Vagina (tissue), 2 donors: ENCODE data around the gene DNAH2. TPM values are rescaled to one million over a fixed set of nuclear protein-coding genes. Genes with fewer than 3 reads are reported as not detected.

ENCODE experiments used
- DNase-seq, 2 donors: peaks; one replicate each; pipeline ENCODE4 v3.0.0-alpha.2; 2017; ENCODE audit errors: extremely low spot score in 2 of 2
- H3K27ac ChIP-seq: fragments of 200-600 bp; sonication (generic); one replicate; pipeline ENCODE4 v1.5.1; 2019
- H3K27me3 ChIP-seq: fragments of 200-600 bp; sonication (generic); one replicate; pipeline ENCODE4 v1.5.1; 2019
- H3K36me3 ChIP-seq, 2 donors: fragments of 200-600 bp; sonication (generic); one replicate each; pipeline ENCODE4 v1.5.1; 2017 to 2019
- H3K4me1 ChIP-seq: fragments of 200-600 bp; sonication (generic); one replicate; pipeline ENCODE4 v1.5.1; 2019
- H3K4me3 ChIP-seq, 2 donors: fragments of 200-600 bp; sonication (generic); 1 replicate in 1 of 2; 2 replicates in 1 of 2; pipeline ENCODE4 v1.5.1; 2016 to 2019
- H3K9me3 ChIP-seq: fragments of 200-600 bp; sonication (generic); one replicate; pipeline ENCODE4 v1.5.1; 2019
- CTCF ChIP-seq, 3 experiments: fragments of 450-650 bp in 2 of 3; fragments of 200-600 bp in 1 of 3; sonication (generic) in 1 of 3; IDR thresholded peaks; one replicate each; pipeline ENCODE4 v1.5.1; 2017 to 2019; ENCODE audit warnings: antibody characterized with exemption in 3 of 3, mild to moderate bottlenecking in 2 of 3, moderate library complexity in 2 of 3
- POLR2A ChIP-seq, 2 donors: fragments of 450-650 bp; IDR thresholded peaks; one replicate each; pipeline ENCODE4 v1.6.1; 2017; ENCODE audit warnings: antibody characterized with exemption in 2 of 2, mild to moderate bottlenecking in 2 of 2, moderate library complexity in 2 of 2
- POLR2AphosphoS5 ChIP-seq, 2 donors: sonication (generic); formaldehyde crosslinking; IDR thresholded peaks; one replicate each; pipeline ENCODE4 v1.9.0; 2017; ENCODE audit warnings: antibody characterized with exemption in 2 of 2, mild to moderate bottlenecking in 2 of 2, low read depth in 1 of 2; ENCODE audit not compliant: insufficient read depth in 1 of 2
- intact Hi-C: fragments of 100-400 bp; cut with DNase I; formaldehyde crosslinking; loops from one replicate; pipeline ENCODE4 v1.15.1; 2023
- total RNA-seq: library from RNA; depleted of rRNA; stranded (reverse); fragments of >200 nt; gene quantifications from one replicate; pipeline ENCODE4 v1.2.3, GENCODE V29; 2016

Gene DNAH2
- total RNA-seq, 1 donor from 2014 or later = 0.49 TPM

- no peaks in the 10 kb centered on the region for H3K9me3 ChIP-seq
- intact Hi-C loops = no loop called here
- H3K27me3 ChIP-seq = no peaks in the 10 kb centered on the region
- H3K4me1 ChIP-seq = no peaks in the 10 kb centered on the region
- no peak for DNase-seq
- H3K27ac ChIP-seq = no peak overlapping the region
- no peak overlapping the region for H3K4me3 ChIP-seq
- H3K36me3 ChIP-seq = no peaks in the 10 kb centered on the region
- no peak for TF ChIP-seq CTCF (IDR thresholded peaks at IDR 0.05)
- no peak for TF ChIP-seq POLR2A (IDR thresholded peaks at IDR 0.05)
- TF ChIP-seq POLR2AphosphoS5 (IDR thresholded peaks at IDR 0.05; ENCODE audit: insufficient read depth in 1 of 2, low read depth in 1 of 2) = no peak
Measured at GRCh38 chr17:7818746-7819645, 101.5 kb downstream of the DNAH2 start.

GRCh38 chr17:7820231-7820630, 102.7 kb downstream of the DNAH2 start:
- intact Hi-C loops = loop anchor here (5.0 kb wide), 2 partner anchors 37 to 167 kb away; partner anchors contain the start of genes CYB5D1, NAA38 and TMEM88
- H3K36me3 ChIP-seq = no peaks in the 10 kb centered on the region

GRCh38 chr17:7822126-7822525, 104.6 kb downstream of the DNAH2 start:
- TF ChIP-seq CTCF (IDR thresholded peaks at IDR 0.05) = no peak
- TF ChIP-seq POLR2A (IDR thresholded peaks at IDR 0.05) = no peak
- TF ChIP-seq POLR2AphosphoS5 (IDR thresholded peaks at IDR 0.05; ENCODE audit: insufficient read depth in 1 of 2, low read depth in 1 of 2) = no peak
- Histone ChIP-seq H3K27me3 (no peaks in the 10 kb centered on the region), H3K27ac (no peak overlapping the region), H3K36me3 (no peaks in the 10 kb centered on the region), H3K4me3 (no peak overlapping the region), H3K4me1 (no peaks in the 10 kb centered on the region), H3K9me3 (no peaks in the 10 kb centered on the region)
- intact Hi-C loops = loop anchor here (5.0 kb wide), 2 partner anchors 35 to 165 kb away; partner anchors contain the start of genes CYB5D1, NAA38 and TMEM88
- DNase-seq = no peak

More at GRCh38 chr17:7820231-7820630, 102.7 kb downstream of the DNAH2 start:
- H3K27ac ChIP-seq = no peak overlapping the region
- no peaks in the 10 kb centered on the region for H3K9me3 ChIP-seq
- no peaks in the 10 kb centered on the region for H3K4me1 ChIP-seq
- no peak for DNase-seq
- TF ChIP-seq POLR2AphosphoS5 (IDR thresholded peaks at IDR 0.05; ENCODE audit: insufficient read depth in 1 of 2, low read depth in 1 of 2) = no peak
- H3K27me3 ChIP-seq = no peaks in the 10 kb centered on the region
- no peak overlapping the region for H3K4me3 ChIP-seq

GRCh38 chr17:7823581-7824001, 106.0 kb downstream of the DNAH2 start:
- intact Hi-C loops = loop anchor here (5.0 kb wide), 2 partner anchors 34 to 164 kb away; partner anchors contain the start of genes CYB5D1, NAA38 and TMEM88
- H3K27me3 ChIP-seq = no peaks in the 10 kb centered on the region
- no peak for TF ChIP-seq POLR2AphosphoS5 (IDR thresholded peaks at IDR 0.05; ENCODE audit: insufficient read depth in 1 of 2, low read depth in 1 of 2)
- TF ChIP-seq CTCF (IDR thresholded peaks at IDR 0.05) = no peak
- no peak for TF ChIP-seq POLR2A (IDR thresholded peaks at IDR 0.05)
- H3K4me1 ChIP-seq = no peaks in the 10 kb centered on the region
- no peaks in the 10 kb centered on the region for H3K36me3 ChIP-seq
- no peak overlapping the region for H3K27ac ChIP-seq
- DNase-seq = no peak
- H3K4me3 ChIP-seq = no peak overlapping the region
- H3K9me3 ChIP-seq = no peaks in the 10 kb centered on the region

GRCh38 chr17:7824021-7824924, 106.7 kb downstream of the DNAH2 start:
- TF ChIP-seq POLR2A (IDR thresholded peaks at IDR 0.05) (no peak), CTCF (IDR thresholded peaks at IDR 0.05) (no peak), POLR2AphosphoS5 (IDR thresholded peaks at IDR 0.05; ENCODE audit: insufficient read depth in 1 of 2, low read depth in 1 of 2) (no peak)
- intact Hi-C loops = loop anchor here (5.0 kb wide), 2 partner anchors 33 to 163 kb away; partner anchors contain the start of genes CYB5D1, NAA38 and TMEM88
- Histone ChIP-seq H3K27me3 (no peaks in the 10 kb centered on the region), H3K9me3 (no peaks in the 10 kb centered on the region), H3K36me3 (no peaks in the 10 kb centered on the region), H3K27ac (no peak overlapping the region), H3K4me3 (no peak overlapping the region), H3K4me1 (no peaks in the 10 kb centered on the region)
- no peak for DNase-seq
